CMK (cell line): ENCODE data around the gene ACKR4.

Experiments used
- DNase-seq: peaks from one replicate; pipeline ENCODE4 v3.0.0-alpha.2; 2010; ENCODE audit warnings: low read depth

ACKR4 gene

DNA sequence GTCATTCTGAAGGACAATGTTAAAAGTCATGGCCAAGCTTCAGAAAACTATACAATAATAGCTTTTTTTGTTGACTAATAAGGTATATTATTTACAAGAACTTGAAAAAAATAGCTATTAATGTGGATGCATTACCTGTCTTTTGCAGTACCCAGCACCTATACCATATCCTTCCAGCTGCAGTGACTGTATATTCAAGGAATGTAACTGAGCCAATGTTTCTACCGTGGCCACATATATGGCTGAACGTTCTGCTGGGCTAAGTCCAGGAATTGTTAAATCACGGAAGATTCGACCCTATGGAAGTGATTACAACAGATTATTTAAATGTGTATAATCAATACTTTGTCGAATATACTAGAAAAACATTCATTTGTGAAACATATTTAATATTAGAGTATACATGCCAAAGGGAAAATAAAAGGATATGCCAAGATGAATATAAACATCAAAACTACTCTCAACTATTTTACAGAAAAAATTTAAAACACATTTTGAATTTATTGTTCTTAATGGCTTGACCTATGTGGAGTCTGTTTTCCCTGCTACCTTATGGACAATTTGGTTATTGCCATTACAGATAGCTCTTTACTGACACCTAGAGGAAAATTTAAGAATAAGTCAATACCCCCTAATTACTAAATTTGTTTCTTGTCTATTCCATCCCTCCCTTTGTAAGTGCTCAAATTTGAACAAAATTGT lies 44.9 kb downstream of the ACKR4 start:
- peak; percentile 7 for DNase-seq

DNA sequence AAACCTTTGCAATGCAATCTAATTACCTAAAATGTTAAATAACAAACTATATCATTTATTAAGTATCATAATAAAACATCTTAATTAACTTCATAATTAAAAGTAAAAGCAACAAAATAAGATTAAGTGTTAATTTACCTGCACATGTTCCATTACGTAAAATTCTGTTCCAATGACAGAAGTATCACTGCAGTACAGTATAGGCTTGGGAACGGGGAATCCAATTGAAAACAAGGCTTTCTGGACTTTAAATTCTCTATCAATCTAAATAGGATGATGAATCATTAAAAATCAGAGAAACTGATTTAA lies 45.4 kb downstream of the ACKR4 start:
- DNase-seq = no peak

DNA sequence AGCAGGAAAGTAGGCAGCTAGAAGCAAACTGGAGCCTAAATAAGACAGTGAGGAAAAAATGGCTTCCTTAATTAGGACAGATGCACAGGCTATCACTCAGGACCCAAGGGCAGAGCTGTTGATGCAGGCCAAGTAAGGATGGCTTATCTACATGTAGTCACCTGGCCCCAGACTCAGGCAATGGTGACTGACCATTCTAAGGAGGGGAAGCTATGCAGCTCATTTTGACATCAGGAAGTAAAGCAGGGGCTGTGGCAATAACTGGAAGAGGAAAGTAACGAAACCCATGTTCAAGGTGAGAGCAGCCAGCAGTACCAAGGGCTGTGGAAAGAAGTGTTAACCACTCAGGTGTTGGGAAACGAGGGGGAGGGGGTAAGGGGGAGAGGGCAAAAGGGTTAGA lies 46.3 kb downstream of the ACKR4 start:
- DNase-seq = no peak

DNA sequence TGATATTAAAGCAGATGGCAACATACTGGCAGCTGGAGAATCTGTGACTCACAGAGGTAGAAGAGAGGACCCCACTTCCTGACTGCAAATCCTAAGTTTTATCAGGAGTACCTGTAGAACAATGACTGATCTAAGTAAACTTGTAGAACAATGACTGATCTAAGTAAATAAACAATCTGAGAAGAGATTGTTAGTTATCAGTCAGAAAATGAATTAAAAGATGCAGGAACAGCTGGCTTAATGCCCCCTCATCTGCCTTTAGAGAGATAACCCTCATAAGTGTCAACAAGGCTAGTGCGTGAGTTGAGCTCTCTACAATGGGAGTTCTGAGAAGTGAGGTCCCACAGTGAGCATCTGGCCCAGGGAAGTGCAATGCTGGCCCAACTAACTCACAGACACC lies 48.0 kb downstream of the ACKR4 start:
- no peak for DNase-seq

DNA sequence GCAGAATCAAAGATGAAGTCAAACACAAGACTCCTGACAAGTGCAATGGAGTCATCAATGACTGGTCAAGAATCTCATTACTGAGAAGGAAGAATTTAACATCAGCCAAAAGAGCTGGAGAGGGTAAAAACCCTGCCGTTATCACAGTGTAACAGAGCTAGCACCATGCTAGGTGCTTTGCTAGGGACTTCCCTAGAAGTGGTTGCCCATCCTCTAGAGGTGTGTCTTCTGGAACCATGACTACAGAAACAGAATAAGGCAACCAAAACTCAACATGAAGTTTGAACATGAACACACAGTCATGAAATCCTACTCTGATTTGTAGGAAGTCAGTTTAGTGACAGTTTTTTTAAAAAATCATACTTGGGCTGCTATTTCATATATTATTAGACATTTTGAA lies 53.1 kb downstream of the ACKR4 start:
- no peak for DNase-seq
